Measurements from ENCODE around the gene LRMDA.

LRMDA gene

DNA sequence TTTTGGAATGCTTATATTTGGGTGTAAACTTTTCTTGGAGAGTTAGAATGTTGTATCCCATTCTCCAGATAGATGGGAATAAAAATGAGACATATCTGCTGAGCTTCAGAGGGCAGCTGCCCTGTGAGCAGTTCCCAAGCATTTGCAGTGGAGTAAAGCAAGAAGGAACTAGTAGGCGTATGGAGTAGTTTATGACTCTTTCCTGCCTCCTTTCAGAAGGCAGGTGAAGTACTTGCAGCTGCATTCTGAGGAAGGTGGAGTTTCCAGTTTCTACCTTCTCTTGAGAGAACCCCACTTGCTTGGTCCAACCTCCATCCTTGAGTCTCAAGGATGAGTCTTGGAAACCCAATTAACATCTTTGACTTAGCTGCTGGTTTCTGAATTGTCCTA, 563.6 kb downstream of the LRMDA start:
- TF ChIP-seq FOXM1 (IDR thresholded peaks at IDR 0.05; ENCODE audit: borderline replicate concordance, low read depth): no peak
- TF ChIP-seq NFIC (IDR thresholded peaks at IDR 0.05): no peak
- TF ChIP-seq YY1 (IDR thresholded peaks at IDR 0.05; ENCODE audit: low read depth): no peak
- TF ChIP-seq, protein P1, sequence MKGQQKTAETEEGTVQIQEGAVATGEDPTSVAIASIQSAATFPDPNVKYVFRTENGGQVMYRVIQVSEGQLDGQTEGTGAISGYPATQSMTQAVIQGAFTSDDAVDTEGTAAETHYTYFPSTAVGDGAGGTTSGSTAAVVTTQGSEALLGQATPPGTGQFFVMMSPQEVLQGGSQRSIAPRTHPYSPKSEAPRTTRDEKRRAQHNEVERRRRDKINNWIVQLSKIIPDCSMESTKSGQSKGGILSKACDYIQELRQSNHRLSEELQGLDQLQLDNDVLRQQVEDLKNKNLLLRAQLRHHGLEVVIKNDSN (IDR thresholded peaks at IDR 0.05): no peak
- no peak for TF ChIP-seq CEBPB (IDR thresholded peaks at IDR 0.05)
- TF ChIP-seq, protein P2, sequence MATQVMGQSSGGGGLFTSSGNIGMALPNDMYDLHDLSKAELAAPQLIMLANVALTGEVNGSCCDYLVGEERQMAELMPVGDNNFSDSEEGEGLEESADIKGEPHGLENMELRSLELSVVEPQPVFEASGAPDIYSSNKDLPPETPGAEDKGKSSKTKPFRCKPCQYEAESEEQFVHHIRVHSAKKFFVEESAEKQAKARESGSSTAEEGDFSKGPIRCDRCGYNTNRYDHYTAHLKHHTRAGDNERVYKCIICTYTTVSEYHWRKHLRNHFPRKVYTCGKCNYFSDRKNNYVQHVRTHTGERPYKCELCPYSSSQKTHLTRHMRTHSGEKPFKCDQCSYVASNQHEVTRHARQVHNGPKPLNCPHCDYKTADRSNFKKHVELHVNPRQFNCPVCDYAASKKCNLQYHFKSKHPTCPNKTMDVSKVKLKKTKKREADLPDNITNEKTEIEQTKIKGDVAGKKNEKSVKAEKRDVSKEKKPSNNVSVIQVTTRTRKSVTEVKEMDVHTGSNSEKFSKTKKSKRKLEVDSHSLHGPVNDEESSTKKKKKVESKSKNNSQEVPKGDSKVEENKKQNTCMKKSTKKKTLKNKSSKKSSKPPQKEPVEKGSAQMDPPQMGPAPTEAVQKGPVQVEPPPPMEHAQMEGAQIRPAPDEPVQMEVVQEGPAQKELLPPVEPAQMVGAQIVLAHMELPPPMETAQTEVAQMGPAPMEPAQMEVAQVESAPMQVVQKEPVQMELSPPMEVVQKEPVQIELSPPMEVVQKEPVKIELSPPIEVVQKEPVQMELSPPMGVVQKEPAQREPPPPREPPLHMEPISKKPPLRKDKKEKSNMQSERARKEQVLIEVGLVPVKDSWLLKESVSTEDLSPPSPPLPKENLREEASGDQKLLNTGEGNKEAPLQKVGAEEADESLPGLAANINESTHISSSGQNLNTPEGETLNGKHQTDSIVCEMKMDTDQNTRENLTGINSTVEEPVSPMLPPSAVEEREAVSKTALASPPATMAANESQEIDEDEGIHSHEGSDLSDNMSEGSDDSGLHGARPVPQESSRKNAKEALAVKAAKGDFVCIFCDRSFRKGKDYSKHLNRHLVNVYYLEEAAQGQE (IDR thresholded peaks at IDR 0.05; ENCODE audit: low read depth): no peak
- no peak for TF ChIP-seq TAF1 (IDR thresholded peaks at IDR 0.05; ENCODE audit: low read depth)
- no peak for TF ChIP-seq TCF12 (IDR thresholded peaks at IDR 0.05; ENCODE audit: low read depth)
- TF ChIP-seq EGR1 (IDR thresholded peaks at IDR 0.05): no peak
- TF ChIP-seq, protein P3, sequence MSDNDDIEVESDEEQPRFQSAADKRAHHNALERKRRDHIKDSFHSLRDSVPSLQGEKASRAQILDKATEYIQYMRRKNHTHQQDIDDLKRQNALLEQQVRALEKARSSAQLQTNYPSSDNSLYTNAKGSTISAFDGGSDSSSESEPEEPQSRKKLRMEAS (IDR thresholded peaks at IDR 0.05): no peak
- no peak for TF ChIP-seq TEAD4 (IDR thresholded peaks at IDR 0.05)
- TF ChIP-seq CREB1 (IDR thresholded peaks at IDR 0.05; ENCODE audit: low read depth): no peak
- no peak for TF ChIP-seq ZBTB7A (IDR thresholded peaks at IDR 0.05; ENCODE audit: low read depth)
- TF ChIP-seq EP300 (IDR thresholded peaks at IDR 0.05; ENCODE audit: borderline replicate concordance): no peak
- no peak for TF ChIP-seq RAD21 (IDR thresholded peaks at IDR 0.05; ENCODE audit: low read depth)

DNA sequence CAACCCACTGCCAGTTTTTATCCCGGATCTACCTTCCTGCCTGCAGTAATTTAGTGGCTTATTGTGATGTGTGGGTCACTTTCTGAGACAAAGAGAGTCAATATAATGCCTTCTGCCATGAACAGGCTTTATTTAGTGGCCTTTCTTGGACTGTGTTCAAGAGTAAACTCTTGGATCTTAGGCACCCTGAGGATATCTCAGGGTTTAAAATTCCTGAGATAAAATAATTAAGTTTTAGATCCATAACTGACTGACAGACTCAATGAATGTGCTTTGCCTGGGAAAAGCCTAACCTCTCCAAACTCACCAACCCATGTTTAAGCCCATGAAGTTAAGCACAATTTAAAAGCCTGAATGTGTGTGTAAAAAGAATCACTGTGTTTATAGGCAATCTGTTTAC, 564.3 kb downstream of the LRMDA start:
- no peak for TF ChIP-seq RAD21 (IDR thresholded peaks at IDR 0.05; ENCODE audit: low read depth)
- TF ChIP-seq TCF12 (IDR thresholded peaks at IDR 0.05; ENCODE audit: low read depth): no peak
- TF ChIP-seq YY1 (IDR thresholded peaks at IDR 0.05; ENCODE audit: low read depth): no peak
- TF ChIP-seq EP300 (IDR thresholded peaks at IDR 0.05; ENCODE audit: borderline replicate concordance): no peak
- TF ChIP-seq NFIC (IDR thresholded peaks at IDR 0.05): no peak
- TF ChIP-seq, protein P1 (IDR thresholded peaks at IDR 0.05): no peak
- TF ChIP-seq TEAD4 (IDR thresholded peaks at IDR 0.05): no peak
- TF ChIP-seq CREB1 (IDR thresholded peaks at IDR 0.05; ENCODE audit: low read depth): no peak
- TF ChIP-seq EGR1 (IDR thresholded peaks at IDR 0.05): no peak
- TF ChIP-seq TAF1 (IDR thresholded peaks at IDR 0.05; ENCODE audit: low read depth): no peak
- TF ChIP-seq, protein P2 (IDR thresholded peaks at IDR 0.05; ENCODE audit: low read depth): no peak
- TF ChIP-seq ZBTB7A (IDR thresholded peaks at IDR 0.05; ENCODE audit: low read depth): no peak
- TF ChIP-seq CEBPB (IDR thresholded peaks at IDR 0.05): no peak
- TF ChIP-seq, protein P3 (IDR thresholded peaks at IDR 0.05): no peak
- no peak for TF ChIP-seq FOXM1 (IDR thresholded peaks at IDR 0.05; ENCODE audit: borderline replicate concordance, low read depth)

DNA sequence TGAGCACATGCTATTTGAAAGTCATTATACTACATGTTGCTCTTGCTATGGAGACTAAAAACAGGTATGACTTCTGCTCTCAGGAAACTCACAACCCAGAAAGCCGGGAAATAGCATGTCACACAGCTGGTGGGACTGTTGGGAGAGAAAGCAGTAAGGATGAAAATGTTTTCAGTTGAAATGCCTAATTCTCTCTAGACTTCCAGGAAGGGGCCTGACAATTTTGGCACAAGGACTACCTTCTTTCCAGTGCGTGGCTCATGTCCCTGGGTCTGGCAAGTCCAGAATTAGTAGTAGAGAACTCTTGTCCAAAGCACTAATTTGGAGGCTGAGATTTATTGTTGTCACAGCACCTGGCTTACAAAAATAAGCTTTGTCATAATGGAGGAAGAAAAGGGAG, 567.6 kb downstream of the LRMDA start:
- TF ChIP-seq TEAD4 (IDR thresholded peaks at IDR 0.05) (no peak), TCF12 (IDR thresholded peaks at IDR 0.05; ENCODE audit: low read depth) (no peak), EGR1 (IDR thresholded peaks at IDR 0.05) (no peak), EP300 (IDR thresholded peaks at IDR 0.05; ENCODE audit: borderline replicate concordance) (no peak), FOXM1 (IDR thresholded peaks at IDR 0.05; ENCODE audit: borderline replicate concordance, low read depth) (no peak), RAD21 (IDR thresholded peaks at IDR 0.05; ENCODE audit: low read depth) (no peak), ZBTB7A (IDR thresholded peaks at IDR 0.05; ENCODE audit: low read depth) (no peak), CEBPB (IDR thresholded peaks at IDR 0.05) (no peak), TAF1 (IDR thresholded peaks at IDR 0.05; ENCODE audit: low read depth) (no peak), CREB1 (IDR thresholded peaks at IDR 0.05; ENCODE audit: low read depth) (no peak), YY1 (IDR thresholded peaks at IDR 0.05; ENCODE audit: low read depth) (no peak), NFIC (IDR thresholded peaks at IDR 0.05) (no peak)
- TF ChIP-seq, protein P2 (IDR thresholded peaks at IDR 0.05; ENCODE audit: low read depth): no peak
- TF ChIP-seq, protein P1 (IDR thresholded peaks at IDR 0.05): no peak
- TF ChIP-seq, protein P3 (IDR thresholded peaks at IDR 0.05): no peak

All from Ishikawa (cell line).